Transverse colon (tissue), 4 donors: ENCODE data around the gene SLC24A3. TPM values are rescaled to one million over a fixed set of nuclear protein-coding genes. Genes with fewer than 3 reads are reported as not detected.

ENCODE experiments used
- DNase-seq: peaks from one replicate; pipeline ENCODE4 v3.0.0-alpha.2; 2019
- H3K27ac ChIP-seq, 4 donors: fragments of 200-600 bp; sonication (generic); 2 replicates each; pipeline ENCODE4 v1.5.1; 2016 to 2018; ENCODE audit warnings: inconsistent platforms in 4 of 4
- H3K27me3 ChIP-seq: fragments of 200-600 bp; sonication (generic); 2 replicates; pipeline ENCODE4 v1.5.1; 2017; ENCODE audit warnings: inconsistent platforms
- H3K36me3 ChIP-seq, 4 donors: fragments of 200-600 bp; sonication (generic); 2 replicates each; pipeline ENCODE4 v1.5.1; 2017 to 2019; ENCODE audit warnings: inconsistent platforms in 4 of 4
- H3K4me1 ChIP-seq, 4 donors: fragments of 200-600 bp; sonication (generic); 2 replicates each; pipeline ENCODE4 v1.5.1; 2017 to 2020; ENCODE audit warnings: inconsistent platforms in 4 of 4
- H3K4me3 ChIP-seq, 4 donors: fragments of 200-600 bp; sonication (generic); 1 replicate in 1 of 4; 2 replicates in 3 of 4; pipeline versions ENCODE4 v1.5.1 to v1.6.1; 2017 to 2019; ENCODE audit warnings: inconsistent platforms in 4 of 4
- H3K9me3 ChIP-seq, 2 donors: fragments of 200-600 bp; sonication (generic); 2 replicates each; pipeline ENCODE4 v1.5.1; 2017 to 2019; ENCODE audit warnings: inconsistent platforms in 2 of 2
- EP300 ChIP-seq: sonication (generic); formaldehyde crosslinking; IDR thresholded peaks from one replicate; pipeline ENCODE4 v1.6.1; 2017; ENCODE audit warnings: antibody characterized with exemption, low read depth
- POLR2A ChIP-seq: fragments of 450-650 bp; IDR thresholded peaks from one replicate; pipeline ENCODE4 v1.6.1; 2016; ENCODE audit warnings: antibody characterized with exemption, mild to moderate bottlenecking, moderate library complexity
- POLR2AphosphoS5 ChIP-seq, 3 donors: sonication (generic); formaldehyde crosslinking; IDR thresholded peaks; one replicate each; pipeline ENCODE4 v1.6.1; 2016; ENCODE audit warnings: antibody characterized with exemption in 3 of 3
- WGBS, 2 donors: methylation state at CpG; one replicate each; pipeline ENCODE4 v1.1.5; 2018; ENCODE audit warnings: low coverage in 1 of 2; 5-methylcytosine and 5-hydroxymethylcytosine counted together
- in situ Hi-C, 4 donors: fragments of 200-750 bp; cut with MboI; loops; one replicate each; pipeline versions ENCODE4 v1.15.0 to v1.15.1; 2017; ENCODE audit warnings: low sequenced_read_pairs in 3 of 4, low pct_ligation_motif_present in 1 of 4, low pct_unique_long_range_greater_than_20kb in 1 of 4
- intact Hi-C: fragments of 100-400 bp; cut with DNase I; formaldehyde crosslinking; loops from one replicate; pipeline ENCODE4 v1.15.1; 2023; ENCODE audit warnings: low total_unique reads
- total RNA-seq, 4 donors: library from RNA; depleted of rRNA; stranded (reverse); fragments of >200 nt; gene quantifications; one replicate each; pipeline ENCODE4 v1.1.0, GENCODE V29; 2016
- TF ChIP-seq, protein P1 (sequence below), 5 experiments: fragments of 200-600 bp in 3 of 5; fragments of 450-650 bp in 2 of 5; sonication (generic) in 3 of 5; IDR thresholded peaks; 1 replicate in 2 of 5; 2 replicates in 3 of 5; pipeline ENCODE4 v1.5.1; 2016 to 2017; ENCODE audit warnings: antibody characterized with exemption in 5 of 5, inconsistent platforms in 3 of 5, mild to moderate bottlenecking in 2 of 5, moderate library complexity in 1 of 5

Gene SLC24A3
- total RNA-seq, 4 donors from 2014 or later: 4.4 to 6.7 (median 4.6) TPM

DNA sequence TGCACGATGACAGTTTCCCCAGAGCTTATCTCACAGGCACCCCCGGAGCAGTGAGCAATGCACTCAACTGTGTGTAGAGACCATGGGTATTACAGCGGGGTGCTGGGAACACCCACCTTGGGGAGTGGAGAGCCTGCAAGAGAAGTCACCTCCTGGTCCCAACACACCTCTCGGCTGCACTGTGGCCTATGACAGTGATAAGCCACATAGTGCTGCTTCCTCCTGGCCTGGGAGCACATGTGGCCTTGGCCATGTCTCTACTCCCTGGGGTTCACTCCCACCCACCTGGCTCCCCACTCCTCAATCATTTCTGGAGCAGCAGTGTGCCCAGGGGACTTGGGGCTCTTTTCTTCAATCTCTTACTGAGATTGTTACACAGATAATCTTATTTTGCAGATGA is 77.0 kb downstream of the SLC24A3 start:
- Histone ChIP-seq H3K27ac (no peak overlapping the region), H3K27me3 (no peaks in the 10 kb centered on the region), H3K4me1 (peaks cover 0 to 10% (median 5%) of the 10 kb centered on the region in 4 donors), H3K4me3 (no peak overlapping the region), H3K9me3 (no peaks in the 10 kb centered on the region), H3K36me3 (no peaks in the 10 kb centered on the region)
- TF ChIP-seq POLR2A (no peak), EP300 (no peak), POLR2AphosphoS5 (IDR thresholded peaks at IDR 0.05) (no peak)
- TF ChIP-seq, protein P1, sequence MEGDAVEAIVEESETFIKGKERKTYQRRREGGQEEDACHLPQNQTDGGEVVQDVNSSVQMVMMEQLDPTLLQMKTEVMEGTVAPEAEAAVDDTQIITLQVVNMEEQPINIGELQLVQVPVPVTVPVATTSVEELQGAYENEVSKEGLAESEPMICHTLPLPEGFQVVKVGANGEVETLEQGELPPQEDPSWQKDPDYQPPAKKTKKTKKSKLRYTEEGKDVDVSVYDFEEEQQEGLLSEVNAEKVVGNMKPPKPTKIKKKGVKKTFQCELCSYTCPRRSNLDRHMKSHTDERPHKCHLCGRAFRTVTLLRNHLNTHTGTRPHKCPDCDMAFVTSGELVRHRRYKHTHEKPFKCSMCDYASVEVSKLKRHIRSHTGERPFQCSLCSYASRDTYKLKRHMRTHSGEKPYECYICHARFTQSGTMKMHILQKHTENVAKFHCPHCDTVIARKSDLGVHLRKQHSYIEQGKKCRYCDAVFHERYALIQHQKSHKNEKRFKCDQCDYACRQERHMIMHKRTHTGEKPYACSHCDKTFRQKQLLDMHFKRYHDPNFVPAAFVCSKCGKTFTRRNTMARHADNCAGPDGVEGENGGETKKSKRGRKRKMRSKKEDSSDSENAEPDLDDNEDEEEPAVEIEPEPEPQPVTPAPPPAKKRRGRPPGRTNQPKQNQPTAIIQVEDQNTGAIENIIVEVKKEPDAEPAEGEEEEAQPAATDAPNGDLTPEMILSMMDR (IDR thresholded peaks at IDR 0.05): no peak
- intact Hi-C loops: no loop called here
- 88 to 100% methylated on average over 1 to 4 of the region's 4 CpGs for WGBS, 2 donors
- in situ Hi-C loops: no loop called here
- no peak for DNase-seq

DNA sequence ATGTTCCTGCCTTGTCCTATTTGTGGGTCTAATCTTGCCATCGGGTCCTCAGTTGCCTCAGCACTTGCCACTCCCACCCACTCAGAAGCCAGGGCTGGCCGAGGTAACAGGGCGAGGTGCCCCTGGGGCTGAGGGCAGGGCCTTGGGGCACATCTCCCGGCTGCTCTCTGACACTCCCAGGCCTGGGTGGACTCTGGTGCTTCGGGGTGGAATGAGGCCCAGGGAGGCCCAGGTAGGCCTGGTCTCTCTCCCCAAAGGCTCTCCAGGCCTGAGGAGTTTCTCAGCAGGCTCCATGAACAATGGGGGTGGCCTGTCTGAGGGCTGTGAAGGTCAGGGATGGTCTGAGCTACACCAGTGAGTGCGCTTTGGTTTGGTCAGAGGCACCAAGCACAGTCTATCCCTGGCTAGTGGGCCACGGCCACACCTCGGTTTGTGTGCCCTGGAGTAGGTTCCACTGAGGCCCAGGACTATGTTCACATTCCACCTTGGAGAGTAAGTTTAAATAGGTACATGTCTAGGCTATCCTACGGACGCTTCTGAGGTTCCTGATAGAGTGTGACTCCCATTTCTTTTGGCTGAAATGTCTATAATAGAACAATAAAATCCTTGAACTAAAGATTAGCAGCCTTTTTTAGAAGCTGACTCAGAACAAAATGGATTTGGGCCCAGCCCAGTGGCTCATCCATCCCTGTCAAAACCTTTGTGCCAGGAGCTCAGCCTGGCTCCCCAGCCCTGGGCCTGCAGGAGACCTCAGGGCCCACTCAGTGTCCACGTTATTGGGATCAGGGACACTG is 78.8 kb downstream of the SLC24A3 start:
- DNase-seq: no peak
- Histone ChIP-seq H3K4me1 (peaks cover 0 to 7% (median 3%) of the 10 kb centered on the region in 4 donors), H3K36me3 (no peaks in the 10 kb centered on the region), H3K9me3 (no peaks in the 10 kb centered on the region), H3K27ac (no peak overlapping the region), H3K4me3 (no peak overlapping the region), H3K27me3 (no peaks in the 10 kb centered on the region)
- TF ChIP-seq, protein P1 (IDR thresholded peaks at IDR 0.05): no peak
- no peak for TF ChIP-seq POLR2A
- TF ChIP-seq EP300: no peak
- TF ChIP-seq POLR2AphosphoS5 (IDR thresholded peaks at IDR 0.05): no peak
- 84 to 100% methylated on average over 1 to 11 of the region's 11 CpGs for WGBS, 2 donors
- in situ Hi-C loops (no loop called here), intact Hi-C loops (no loop called here)

DNA sequence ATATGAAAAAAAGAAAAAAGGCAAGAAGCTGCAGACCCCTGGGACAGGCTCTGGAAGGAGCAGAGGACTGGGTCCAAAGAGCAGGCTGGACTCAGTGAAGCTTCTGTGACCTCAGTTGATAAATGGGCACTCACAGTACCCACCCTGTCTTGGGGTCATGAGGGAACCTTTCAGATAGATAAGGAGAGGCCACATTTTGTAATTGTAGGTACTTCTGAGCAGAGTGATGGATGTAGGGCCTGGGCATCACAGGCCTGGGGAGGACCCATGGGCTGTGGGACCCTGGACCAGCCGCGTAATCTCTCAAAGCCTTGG is 79.3 kb downstream of the SLC24A3 start:
- TF ChIP-seq POLR2AphosphoS5 (IDR thresholded peaks at IDR 0.05) (no peak), EP300 (no peak), POLR2A (no peak)
- TF ChIP-seq, protein P1 (IDR thresholded peaks at IDR 0.05): no peak
- 100% methylated on average over 2 of the region's 2 CpGs for WGBS, 2 donors
- Histone ChIP-seq H3K27me3 (no peaks in the 10 kb centered on the region), H3K27ac (no peak overlapping the region), H3K36me3 (no peaks in the 10 kb centered on the region), H3K9me3 (no peaks in the 10 kb centered on the region), H3K4me3 (no peak overlapping the region), H3K4me1 (peaks cover 0 to 7% (median 3%) of the 10 kb centered on the region in 4 donors)
- intact Hi-C loops (no loop called here), in situ Hi-C loops (no loop called here)
- no peak for DNase-seq

DNA sequence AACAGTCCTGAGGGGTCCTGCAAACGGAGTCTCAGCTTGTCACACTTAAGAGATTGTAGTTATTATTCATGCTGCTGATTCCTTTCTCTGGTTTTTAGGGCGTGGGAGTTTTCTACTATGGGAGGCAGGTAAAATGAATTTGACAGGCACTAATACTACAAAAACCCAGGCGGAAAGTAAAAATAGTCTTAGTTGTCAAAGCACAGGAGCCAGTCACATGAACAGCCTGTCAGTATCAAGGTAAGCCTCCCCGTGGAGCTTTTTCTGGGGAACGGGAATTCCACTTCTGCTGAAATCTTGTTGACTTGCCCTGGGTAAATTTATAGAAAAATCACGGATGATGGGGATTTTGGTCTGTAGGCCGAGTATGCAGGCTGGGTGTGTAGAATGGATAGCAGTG is 79.8 kb downstream of the SLC24A3 start:
- intact Hi-C loops: no loop called here
- 90 to 95% methylated on average over 7 of the region's 7 CpGs for WGBS, 2 donors

More for the DNA sequence above, 79.8 kb downstream of the SLC24A3 start:
- peaks cover 0 to 7% (median 3%) of the 10 kb centered on the region in 4 donors for H3K4me1 ChIP-seq
- no peaks in the 10 kb centered on the region for H3K27me3 ChIP-seq
- in situ Hi-C loops: no loop called here
- no peak overlapping the region for H3K4me3 ChIP-seq
- DNase-seq: no peak
- H3K36me3 ChIP-seq: no peaks in the 10 kb centered on the region
- no peaks in the 10 kb centered on the region for H3K9me3 ChIP-seq
- TF ChIP-seq EP300 (no peak), POLR2A (no peak), POLR2AphosphoS5 (IDR thresholded peaks at IDR 0.05) (no peak)
- TF ChIP-seq, protein P1 (IDR thresholded peaks at IDR 0.05): no peak
- H3K27ac ChIP-seq: no peak overlapping the region
